Glomerular visceral epithelial cell (primary cell): Measurements from ENCODE around the gene DLG2.
A peak's percentile ranks its signal among the peaks of the same experiment; 100 is the strongest.

Experiments
- DNase-seq: peaks from one replicate; pipeline ENCODE4 v3.0.0-alpha.2; 2016; ENCODE audit errors: extremely low spot score

The DLG2 gene

GRCh38 chr11:84471501-84471900 lies 1155.6 kb downstream of the DLG2 start:
- DNase-seq, result no peak

GRCh38 chr11:84468235-84468634 lies 1158.9 kb downstream of the DLG2 start:
- no peak for DNase-seq

GRCh38 chr11:84465040-84465439 lies 1162.1 kb downstream of the DLG2 start:
- DNase-seq, result no peak

- DNase-seq, result no peak
Measured at GRCh38 chr11:84455691-84456090, 1171.5 kb downstream of the DLG2 start.

- no peak for DNase-seq
Measured at GRCh38 chr11:84452211-84452610, 1174.9 kb downstream of the DLG2 start.

GRCh38 chr11:84438565-84438964 lies 1188.6 kb downstream of the DLG2 start:
- no peak for DNase-seq

GRCh38 chr11:84437071-84437980 lies 1189.8 kb downstream of the DLG2 start:
- no peak for DNase-seq

GRCh38 chr11:84430661-84431060 lies 1196.5 kb downstream of the DLG2 start:
- no peak for DNase-seq

- no peak for DNase-seq
Measured at GRCh38 chr11:84425673-84426072, 1201.5 kb downstream of the DLG2 start.

GRCh38 chr11:84420271-84420670 lies 1206.9 kb downstream of the DLG2 start:
- no peak for DNase-seq

GRCh38 chr11:84419616-84420015 lies 1207.5 kb downstream of the DLG2 start:
- DNase-seq, result no peak

- DNase-seq, result no peak
Measured at GRCh38 chr11:84414920-84415319, 1212.2 kb downstream of the DLG2 start.

- no peak for DNase-seq
Measured at GRCh38 chr11:84413549-84413948, 1213.6 kb downstream of the DLG2 start.

GRCh38 chr11:84412862-84413261 lies 1214.3 kb downstream of the DLG2 start:
- DNase-seq, result no peak

- no peak for DNase-seq
Measured at GRCh38 chr11:84408946-84409411, 1218.2 kb downstream of the DLG2 start.

GRCh38 chr11:84407091-84407490 lies 1220.1 kb downstream of the DLG2 start:
- DNase-seq, result no peak

GRCh38 chr11:84398017-84398626 lies 1229.0 kb downstream of the DLG2 start:
- DNase-seq, result no peak

- no peak for DNase-seq
Measured at GRCh38 chr11:84396521-84396920, 1230.6 kb downstream of the DLG2 start.

GRCh38 chr11:84390441-84391078 lies 1236.6 kb downstream of the DLG2 start:
- peak; percentile 9 for DNase-seq

GRCh38 chr11:84389696-84390095 lies 1237.4 kb downstream of the DLG2 start:
- DNase-seq, result no peak

GRCh38 chr11:84384731-84385130 lies 1242.4 kb downstream of the DLG2 start:
- DNase-seq, result peak; percentile 37

GRCh38 chr11:84383576-84383975 lies 1243.6 kb downstream of the DLG2 start:
- no peak for DNase-seq

GRCh38 chr11:84381666-84382065 lies 1245.5 kb downstream of the DLG2 start:
- no peak for DNase-seq
